Astrocyte of the spinal cord (primary cell): ENCODE results near the gene IGSF3.

Experiments
- DNase-seq: peaks from one replicate; pipeline ENCODE4 v3.0.0; 2011; ENCODE audit warnings: low read depth, low spot score
- H3K4me3 ChIP-seq: 2 replicates; pipeline ENCODE4 v1.5.1; 2011; ENCODE audit warnings: low read depth, mild to moderate bottlenecking, low read length, moderate library complexity
- CTCF ChIP-seq: IDR thresholded peaks from 2 replicates; pipeline ENCODE4 v1.5.1; 2012; ENCODE audit warnings: low read depth, mild to moderate bottlenecking, low read length, inconsistent platforms
- in situ Hi-C: cut with HindIII; loops from 2 replicates; pipeline ENCODE4 v1.10.0; 2017; ENCODE audit warnings: low sequenced_read_pairs

Gene IGSF3

GRCh38 chr1:116710420-116711262 lies 43.1 kb upstream of the IGSF3 start:
- H3K4me3 ChIP-seq = no peak overlapping the region
- no peak for TF ChIP-seq CTCF
- no peak for DNase-seq
- in situ Hi-C loops = no loop called here

- TF ChIP-seq CTCF = no peak
- no peak for DNase-seq
- no peak overlapping the region for H3K4me3 ChIP-seq
- in situ Hi-C loops = no loop called here
These were observed 42.2 kb upstream of the IGSF3 start for GRCh38 chr1:116709666-116710167.

- in situ Hi-C loops = no loop called here
- TF ChIP-seq CTCF = no peak
- H3K4me3 ChIP-seq = no peak overlapping the region
- DNase-seq = no peak
These were observed 40.8 kb upstream of the IGSF3 start for GRCh38 chr1:116708255-116708900.

GRCh38 chr1:116706841-116707240 lies 39.3 kb upstream of the IGSF3 start:
- no peak overlapping the region for H3K4me3 ChIP-seq
- in situ Hi-C loops = no loop called here
- TF ChIP-seq CTCF = no peak
- no peak for DNase-seq

GRCh38 chr1:116706123-116706522 lies 38.6 kb upstream of the IGSF3 start:
- TF ChIP-seq CTCF = no peak
- DNase-seq = no peak
- no peak overlapping the region for H3K4me3 ChIP-seq
- in situ Hi-C loops = no loop called here

GRCh38 chr1:116704278-116704677 lies 36.7 kb upstream of the IGSF3 start:
- H3K4me3 ChIP-seq = no peak overlapping the region
- in situ Hi-C loops = no loop called here
- TF ChIP-seq CTCF = no peak
- no peak for DNase-seq
